CD4-positive, alpha-beta T cell treated with Interleukin-21 for 1 hour (primary cell): ENCODE measurements around the gene ZNF335.
"Not testable (repeated sequence)": the region's sequence is repeated elsewhere in the genome, so short reads cannot be mapped to it uniquely, and the experiment has no call there.

Source experiments
- DNase-seq: peaks from one replicate; pipeline ENCODE4 v3.0.0-alpha.2; 2020

Gene ZNF335

DNA sequence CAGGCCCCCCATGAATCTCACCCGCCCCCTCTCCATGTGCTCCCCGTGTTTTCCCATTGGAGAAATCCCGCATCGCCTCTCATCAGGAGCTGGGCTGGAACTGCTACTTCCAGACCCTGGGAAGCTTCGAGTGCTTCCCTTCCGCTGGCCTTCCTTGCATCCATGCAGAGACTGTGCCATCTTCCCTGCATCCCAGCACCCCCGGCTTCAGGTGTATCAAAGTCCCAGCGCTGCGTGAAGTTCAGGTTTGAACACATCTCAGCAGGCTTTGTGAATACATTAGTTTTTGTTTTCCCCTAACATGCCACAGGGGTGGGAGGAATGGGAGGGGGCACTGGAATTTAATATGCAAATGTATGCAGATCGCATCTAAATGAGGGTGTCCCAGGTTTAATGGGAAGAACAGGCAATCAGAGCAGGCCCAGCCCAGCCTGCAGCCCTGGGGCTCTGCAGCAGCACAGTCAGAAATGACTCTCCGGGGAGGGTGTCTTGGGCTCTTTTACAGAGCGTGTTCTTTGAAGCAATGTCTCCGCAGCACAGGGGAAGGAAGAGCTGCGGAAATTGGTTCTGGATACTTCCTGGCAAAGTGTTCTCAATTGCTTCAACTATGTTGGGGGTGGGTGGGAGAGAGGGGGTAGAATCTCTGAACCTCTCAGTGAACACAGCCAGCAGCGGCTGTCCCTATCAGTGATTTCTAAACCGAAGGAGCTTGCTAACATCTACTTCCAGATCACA, 28.4 kb upstream of the ZNF335 start:
- DNase-seq, result no peak

DNA sequence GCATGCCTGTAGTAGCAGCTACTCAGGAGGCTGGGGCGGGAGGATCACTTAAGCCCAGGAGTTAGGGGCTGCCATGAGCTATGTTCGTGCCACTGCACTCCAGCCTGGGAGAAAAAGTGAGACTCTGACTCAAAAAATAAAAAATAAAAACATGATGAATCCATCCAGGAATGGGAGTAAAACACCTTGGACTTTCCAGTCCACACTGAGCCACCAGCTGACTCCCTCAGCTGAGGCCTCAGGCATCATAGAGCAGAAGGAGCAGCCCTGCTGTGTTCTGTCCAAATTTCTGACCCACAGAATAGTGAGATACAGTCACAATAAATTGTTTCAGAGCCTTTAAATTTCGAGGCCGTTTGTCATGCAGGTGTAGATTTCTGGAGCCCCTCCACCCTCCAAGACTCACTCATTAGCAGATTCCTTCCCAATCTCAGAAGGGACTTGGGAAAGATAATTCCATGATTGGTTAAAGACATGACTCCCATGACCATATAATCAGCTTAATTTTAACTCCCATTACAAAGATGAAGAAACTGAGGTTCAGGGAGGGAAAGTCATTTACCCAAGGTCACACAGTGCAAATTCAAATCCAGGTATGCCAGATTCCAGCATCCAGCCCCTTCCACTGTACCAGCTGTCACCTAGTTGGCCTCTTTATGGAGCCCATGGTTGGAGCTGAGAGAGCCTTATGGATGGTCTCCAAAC, 27.7 kb upstream of the ZNF335 start:
- no peak for DNase-seq

DNA sequence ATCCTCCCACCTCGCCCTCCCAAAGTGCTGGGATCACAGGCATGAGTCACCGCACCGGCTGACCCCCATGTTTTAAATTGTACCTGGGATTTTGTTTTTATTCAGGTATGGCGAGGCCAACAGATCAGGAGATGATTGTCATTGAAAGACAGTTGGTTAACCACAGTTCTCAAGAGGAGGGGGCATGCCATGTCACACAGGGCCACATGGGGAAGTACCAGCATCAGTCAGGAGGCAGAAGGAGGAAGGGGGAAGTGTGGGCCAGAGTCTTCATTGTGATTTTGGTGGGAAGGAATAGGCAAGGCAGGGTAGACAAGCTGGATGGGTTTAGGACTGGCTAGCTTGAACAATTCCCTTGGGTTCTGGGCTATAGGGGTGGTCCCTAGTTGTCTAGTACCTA, 26.8 kb upstream of the ZNF335 start:
- peak; percentile 28 for DNase-seq

DNA sequence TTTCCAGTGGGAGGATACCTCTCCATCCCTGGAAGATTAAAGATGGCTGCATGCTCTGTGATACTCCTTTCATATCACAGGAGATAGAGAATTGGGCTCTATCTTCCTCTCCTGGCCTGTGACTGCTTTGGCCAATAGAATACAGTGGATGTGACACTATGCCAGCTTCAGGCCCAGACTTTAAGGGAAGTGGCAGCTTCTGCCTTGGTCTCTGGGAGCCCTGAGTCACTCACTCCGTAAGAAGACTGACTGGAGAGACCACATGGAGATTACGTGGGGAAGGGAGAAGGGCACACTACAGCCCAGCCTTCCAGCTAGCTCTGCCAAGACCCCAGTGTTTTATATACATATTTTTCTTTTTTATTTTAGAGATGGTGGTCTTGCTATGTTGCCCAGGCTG, 26.3 kb upstream of the ZNF335 start:
- DNase-seq, result no peak

DNA sequence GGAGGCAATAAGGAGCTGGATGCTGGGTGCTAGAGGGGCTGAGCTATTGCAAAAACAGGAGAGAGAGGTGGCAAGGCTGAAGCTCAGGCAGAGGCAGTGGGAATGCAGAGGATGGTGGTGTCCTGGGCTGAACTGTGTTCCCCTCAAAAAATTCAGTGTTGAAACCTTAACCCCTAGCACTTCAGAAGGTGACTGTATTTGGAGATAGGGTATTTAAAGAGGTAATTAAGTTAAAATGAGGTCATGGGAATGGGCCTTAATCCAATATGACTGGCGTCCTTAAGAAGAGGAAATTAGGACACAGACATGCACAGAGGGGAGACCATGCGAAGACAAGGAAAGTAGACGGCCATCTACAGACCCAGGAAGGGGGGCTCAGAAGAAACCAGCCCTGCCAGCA, 25.2 kb upstream of the ZNF335 start:
- DNase-seq, result no peak

DNA sequence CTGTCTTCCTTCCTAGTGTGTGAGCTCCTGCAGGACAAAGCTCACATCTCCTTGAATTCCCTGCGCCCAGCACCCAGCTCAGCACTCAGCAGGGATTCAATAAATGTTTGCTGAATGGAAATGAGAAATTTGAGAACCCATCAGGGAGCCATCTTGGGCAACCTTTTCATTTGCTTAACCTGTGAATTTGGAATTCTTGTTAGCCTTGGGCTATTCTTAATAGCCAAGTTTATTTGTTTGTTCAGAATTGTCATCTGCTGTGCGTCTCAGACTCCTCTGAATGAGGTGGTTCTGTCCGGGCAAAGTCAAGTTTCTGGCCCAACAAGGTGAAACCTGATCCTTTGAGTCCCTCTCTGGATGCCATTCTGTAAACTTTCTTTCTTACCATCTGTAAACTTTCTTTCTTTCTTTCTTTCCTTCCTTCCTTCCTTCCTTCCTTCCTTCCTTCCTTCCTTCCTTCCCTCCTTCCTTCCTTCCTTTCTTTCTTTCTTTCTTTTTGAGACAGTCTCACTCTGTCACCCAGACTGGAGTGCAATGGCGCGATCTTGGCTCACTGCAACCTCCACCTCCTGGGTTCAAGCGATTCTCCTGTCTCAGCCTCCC, 23.6 kb upstream of the ZNF335 start:
- DNase-seq, result not testable (repeated sequence)

DNA sequence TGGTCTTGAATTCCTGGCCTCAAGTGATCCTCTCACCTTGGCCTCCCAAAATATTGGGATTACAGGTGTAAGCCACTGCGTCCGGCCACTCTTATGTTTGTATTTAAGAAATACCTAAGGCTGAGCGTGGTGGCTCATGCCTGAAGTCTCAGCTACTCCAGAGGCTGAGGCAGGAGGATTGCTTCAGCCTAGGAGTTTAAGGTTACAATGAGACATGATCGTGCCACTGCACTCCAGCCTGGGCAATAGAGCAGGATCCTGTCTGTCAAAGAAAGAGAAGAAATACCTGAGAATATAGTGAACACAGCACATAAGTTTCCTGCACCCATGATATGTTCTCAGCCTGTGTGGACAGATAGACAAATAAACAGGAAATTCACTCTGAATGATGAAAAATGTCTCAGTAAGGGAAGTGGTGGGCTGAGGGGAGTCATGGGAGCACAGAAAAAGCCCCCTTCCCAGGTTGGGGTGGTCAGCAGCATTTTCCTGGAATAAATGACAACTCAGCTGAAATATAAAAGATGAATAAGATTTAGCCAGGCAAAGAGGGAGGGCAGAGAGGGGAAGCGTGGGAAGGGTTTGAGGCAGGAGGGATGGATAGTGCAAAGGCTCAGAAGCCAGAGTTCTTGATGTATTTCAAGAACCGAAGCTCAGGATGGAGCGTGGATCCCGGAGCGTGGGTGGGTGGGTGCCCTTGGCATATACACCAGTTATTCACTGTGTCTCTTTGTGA, 22.9 kb upstream of the ZNF335 start:
- no peak for DNase-seq

DNA sequence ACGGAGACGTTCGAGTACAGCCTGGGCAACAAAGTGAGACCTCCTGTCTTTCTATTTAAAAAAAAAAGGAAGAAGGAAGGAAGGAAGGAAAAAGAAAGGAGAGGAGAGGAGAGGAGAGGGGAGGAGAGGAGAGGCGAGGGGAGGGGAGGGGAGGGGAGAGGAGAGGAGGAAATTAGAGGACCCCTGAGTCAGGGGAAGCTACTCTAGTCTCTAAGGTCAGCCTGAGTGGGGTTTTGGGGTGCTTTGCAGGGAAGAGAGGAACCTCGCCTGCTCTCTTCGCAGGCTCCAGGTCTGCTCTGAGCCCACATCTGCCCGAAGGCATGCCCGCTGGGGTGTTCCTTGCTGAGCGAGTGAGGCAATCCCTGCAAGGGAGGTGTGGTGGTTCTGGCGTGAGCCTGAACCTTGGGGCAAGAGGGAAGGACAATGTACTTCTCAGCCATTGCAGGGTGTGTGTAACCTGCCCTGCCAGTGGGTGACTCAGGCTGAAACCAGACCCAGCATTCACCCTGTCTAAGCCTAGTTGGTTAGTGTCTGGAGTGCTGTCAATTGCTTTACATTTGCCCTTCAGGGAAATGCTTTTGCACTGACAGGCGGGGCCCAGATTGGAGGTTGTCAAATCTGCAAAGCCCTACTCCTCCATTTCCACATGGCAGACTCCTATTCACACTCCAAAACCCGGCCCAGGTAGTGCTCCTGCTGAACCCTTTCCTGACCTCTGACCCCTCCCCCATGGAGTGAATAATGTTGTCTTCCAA, 21.4 kb upstream of the ZNF335 start:
- DNase-seq, result no peak

DNA sequence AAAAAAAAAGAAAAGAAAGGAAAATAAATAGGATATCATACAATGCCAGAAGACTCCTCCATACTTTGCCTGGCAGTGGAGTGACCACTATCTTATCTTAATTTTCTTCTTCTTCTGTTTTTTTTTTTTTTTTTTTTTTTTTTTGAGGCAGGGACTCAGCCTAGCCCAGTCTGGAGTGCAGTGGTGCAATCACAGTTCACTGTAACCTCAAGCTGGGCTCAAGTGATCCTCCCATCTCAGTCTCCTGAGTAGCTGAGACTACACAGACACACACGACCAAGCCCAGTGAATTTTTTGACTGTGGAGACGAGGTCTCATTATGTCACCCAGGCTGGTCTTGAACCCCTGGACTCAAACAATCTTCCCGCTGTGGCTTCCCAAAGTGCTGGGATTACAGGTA, 19.6 kb upstream of the ZNF335 start:
- no peak for DNase-seq

DNA sequence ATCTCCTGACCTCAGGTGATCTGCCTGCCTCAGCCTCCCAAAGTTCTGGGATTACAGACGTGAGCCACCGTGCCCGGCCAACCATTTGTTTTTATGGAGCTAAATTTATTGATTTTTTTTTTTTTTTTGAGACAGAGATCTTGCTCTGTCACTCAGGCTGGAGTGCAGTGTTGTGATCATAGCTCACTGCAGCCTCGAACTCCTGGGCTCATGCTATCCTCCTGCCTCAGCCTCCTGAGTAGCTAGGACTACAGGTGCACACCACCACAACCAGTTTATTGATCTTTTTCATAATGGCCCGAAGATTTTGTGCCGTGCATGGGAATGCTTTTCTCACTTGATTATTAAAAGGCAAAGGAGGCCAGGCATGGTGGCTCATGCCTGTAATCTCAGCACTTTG, 16.8 kb upstream of the ZNF335 start:
- DNase-seq, result not testable (repeated sequence)

DNA sequence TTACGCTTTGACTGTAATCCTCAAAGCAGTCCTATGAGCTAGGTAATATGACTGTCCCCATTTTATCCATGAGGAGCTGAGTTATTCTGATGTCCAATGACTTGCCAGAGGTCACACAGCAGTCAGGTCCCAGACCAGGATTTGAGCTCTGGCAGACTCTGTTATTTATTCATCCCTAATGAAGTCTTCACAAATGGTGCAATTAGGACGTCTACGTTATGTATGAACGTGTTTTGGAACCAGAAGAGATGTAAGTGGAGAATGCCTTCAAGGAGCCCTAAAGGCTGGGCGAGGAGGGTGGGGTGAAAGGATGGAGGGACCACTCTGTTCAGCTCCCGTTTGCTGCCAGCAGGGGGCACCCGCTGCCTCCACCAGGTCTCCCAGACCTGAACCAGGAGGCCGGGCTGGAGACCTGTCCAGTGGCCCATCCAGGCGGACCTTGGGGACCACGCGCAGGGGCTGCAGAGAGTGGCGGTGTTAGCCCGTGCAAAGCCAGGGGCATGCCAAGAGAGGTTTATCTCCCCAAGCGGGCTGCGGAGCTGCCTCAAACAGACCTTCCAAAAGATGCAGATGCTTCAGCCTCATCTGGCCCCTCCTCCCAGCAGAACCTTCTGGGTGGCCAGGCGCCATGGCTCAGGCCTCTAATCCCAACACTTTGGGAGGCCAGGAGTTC, 15.2 kb upstream of the ZNF335 start:
- DNase-seq, result peak; percentile 77

DNA sequence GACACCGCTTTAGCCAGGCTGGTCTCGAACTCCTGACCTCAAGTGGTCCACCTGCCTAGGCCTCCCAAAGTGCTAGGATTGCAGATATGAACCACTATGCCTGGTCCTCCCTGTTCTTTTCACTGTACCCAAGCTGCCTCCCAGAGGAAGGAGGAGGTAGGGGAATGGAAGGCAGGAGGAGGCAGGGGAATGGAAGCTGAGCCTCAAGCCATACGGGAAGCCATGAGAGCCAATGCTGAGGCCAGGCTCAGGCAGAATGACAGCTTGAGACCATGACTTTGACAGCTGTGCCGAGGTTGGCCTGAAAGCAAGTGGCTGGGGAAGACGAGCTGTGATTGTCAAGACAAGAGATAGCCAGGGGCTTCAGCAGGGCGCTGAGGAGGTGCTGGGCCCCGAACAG, 13.6 kb upstream of the ZNF335 start:
- no peak for DNase-seq

DNA sequence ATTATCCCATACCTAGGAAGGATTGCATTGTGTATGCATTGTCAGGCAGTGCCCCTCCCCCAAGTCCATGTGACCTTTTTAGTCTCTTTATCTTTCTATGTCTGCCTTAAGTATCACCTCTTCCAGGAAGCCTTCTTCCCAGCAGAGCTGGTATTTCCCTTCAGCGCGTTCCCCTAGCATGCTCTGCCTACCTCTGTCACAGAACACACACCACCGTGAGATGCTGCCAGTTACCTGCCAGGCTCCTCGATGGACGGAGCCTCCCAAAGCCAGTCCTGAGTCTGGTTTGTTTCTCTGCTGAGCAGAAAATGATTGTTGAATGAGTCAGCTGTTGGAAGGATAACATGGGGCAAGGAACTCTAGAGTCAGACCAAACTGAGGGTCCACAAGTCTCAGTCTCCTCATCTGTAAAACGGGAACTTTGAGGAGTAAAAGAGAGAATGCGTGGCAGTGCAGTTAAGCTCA, 11.3 kb upstream of the ZNF335 start:
- no peak for DNase-seq

DNA sequence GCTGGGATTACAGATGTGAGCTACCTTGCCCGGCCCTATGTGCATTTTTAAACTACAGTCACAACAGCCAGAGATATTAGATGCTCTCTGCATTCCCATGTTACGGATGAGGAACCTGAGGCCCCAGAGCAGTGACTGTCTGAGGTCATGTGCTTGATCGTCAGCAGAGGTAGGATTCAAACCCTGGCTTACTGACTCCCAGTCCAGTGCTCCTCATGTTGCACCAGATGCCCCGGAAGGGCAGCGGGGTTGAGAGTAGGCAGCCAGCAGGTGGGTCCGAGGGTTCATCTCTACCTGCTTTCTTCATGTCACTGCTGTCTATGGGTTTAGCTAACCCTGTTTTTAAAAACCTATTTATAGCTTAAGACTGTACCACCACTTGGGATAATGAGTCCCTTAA, 9.3 kb upstream of the ZNF335 start:
- no peak for DNase-seq

DNA sequence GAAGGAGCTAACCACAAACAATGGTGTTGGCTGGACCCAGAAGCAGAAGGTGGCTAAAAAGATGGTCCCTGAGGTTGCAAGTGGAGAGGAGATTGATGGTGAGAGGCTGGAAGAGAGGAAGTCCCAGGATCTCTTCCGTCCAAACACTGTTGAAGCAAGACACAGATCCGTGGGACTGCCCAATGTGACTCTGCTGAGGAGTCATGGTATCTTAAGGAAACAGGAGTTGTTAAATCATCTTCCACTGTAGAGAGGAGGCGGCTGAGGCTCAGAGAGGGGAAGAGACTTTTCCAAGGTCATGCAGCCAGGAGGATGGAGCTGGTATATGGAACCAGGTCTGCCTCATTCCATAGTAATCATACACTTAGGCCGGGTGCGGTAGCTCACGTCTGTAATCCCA, 4.1 kb upstream of the ZNF335 start:
- DNase-seq, result no peak

DNA sequence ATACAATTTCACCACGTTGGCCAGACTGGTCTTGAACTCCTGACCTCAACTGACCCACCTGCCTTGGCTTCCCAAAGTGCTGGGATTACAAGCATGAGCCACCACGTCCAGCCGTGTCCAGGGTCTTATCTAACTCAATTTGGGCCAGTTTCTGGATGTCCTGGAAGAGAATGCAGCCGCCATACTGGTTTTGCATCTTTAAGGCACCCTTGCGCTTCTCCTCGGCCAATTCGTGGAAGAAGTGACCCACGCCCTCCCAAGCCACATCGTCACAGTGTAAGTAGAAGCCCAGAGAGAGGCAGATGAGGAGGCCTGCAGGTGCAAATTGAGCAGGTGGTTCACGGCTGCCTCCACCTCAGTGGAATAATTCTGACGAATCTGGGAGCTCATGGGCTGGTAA, 3.7 kb upstream of the ZNF335 start:
- no peak for DNase-seq

DNA sequence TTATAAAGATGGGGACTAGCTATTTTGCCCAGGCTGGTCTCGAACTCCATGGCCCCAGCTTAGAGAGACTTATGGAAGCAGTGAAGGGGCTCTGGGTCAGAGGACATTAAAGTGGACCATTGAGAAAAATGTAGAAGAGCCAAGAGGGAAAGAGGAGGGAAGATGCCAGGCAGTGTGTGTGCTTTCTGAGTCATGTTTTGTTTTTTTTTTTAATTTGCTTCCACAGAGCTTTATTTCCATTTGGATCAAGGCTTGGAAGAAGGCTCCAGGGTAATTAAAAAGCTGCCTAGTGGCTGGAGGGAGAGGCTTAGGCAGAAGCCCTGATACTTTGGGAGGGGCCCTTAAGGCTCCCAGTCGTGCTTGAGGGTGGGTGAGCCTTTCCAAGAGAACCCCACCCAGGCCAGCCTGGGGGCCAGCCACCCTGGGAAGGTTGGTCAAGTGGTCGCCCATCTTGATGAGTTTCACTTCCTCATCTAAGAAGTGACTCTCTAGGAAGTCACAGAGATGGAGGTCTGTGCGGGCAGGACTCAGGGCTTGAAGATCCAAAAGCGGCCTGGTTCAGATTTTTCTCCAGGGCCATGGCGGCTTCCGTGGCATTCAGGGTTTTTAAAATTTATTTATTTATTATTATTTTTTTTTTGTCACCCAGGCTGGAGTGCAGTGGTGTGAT, 3.0 kb upstream of the ZNF335 start:
- no peak for DNase-seq

DNA sequence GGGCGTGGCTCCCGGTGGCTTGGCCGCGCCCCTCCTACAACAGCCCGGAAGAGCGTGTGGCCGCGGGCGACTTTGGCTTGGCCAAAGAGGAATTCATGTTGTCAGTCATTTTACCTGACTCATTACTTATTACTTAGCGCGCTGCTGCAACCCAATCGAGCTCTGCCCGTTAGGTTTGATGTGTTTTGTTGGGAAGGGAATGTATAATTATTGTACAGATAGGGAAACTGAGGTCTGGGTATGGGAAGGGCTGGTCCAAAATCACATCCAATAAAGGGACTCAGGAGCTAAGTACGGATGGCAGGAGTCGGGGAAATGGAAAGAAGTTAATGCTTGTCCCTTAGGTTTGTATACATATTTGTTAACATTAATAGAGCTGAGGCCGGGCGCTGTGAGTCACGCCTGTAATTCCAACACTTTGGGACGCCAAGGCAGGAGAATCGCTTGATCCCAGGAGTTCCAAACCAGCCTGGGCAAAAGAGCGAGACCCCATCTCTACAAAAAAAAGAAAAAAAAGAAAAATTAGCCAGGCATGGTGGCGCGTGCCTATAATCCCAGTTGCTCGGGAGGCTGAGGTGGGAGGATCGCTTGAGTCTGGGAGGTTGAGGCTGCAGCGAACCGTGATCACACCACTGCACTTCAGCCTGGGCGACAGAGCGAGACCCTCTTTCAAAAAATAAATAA, 639 bp upstream of the ZNF335 start:
- DNase-seq, result no peak

DNA sequence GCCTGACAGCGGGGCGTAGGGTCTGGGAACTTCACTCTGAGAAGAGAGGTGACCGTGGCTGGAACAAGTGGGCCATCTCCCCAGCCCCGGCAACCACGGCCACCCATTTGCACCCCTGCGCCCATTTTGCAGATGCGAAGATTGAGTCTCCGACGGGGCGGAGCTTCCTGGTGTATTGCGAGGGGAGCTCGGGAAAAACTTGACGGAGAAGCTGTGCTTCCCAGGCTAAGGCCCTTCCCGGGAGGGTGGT, 653 bp downstream of the ZNF335 start:
- no peak for DNase-seq

DNA sequence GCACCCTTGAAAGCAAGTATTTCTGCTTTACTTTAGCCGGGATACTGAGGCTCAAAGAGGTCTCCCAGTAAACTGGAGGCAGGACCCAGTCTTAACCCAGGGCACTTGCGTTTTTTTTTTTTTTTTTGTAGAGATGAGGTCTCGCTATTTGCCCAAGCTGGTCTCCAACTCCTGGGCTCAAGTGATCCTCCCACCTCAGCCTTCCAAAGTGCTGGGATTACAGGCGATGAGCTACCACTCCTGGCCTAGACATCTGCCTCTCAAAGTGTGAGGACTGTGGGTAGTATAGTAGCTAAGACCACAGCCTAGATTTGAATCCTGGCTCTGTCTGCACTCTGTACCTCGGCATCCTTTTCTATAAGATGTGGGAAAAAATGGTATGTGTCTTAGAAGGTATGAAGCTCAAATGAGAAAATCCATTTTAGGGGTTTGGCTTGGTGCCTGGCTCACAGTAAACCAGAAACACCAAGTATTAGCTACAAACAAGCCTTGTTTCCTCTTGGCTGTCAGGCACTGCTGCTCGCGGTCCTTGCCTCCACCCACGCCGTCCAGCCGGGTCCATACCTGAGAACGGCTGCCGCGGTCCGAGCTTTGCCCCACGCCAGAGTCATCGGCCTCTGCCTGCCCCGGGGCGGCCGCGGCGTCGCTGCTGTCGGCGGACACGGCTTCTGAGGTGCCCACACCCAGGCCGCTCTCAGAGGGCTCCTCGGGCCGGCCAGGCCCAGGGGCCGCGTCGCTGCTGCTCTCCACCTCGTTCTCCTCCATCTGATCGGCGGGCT, 1.2 kb downstream of the ZNF335 start:
- peak; percentile 20 for DNase-seq
